HG03196 (cell line): ENCODE results near the gene PTGFRN.

ENCODE experiments used
- ATAC-seq: cut with Tn5 transposase; IDR thresholded peaks from one replicate; pipeline ENCODE4 v1.9.1; 2021; ENCODE audit not compliant: unreplicated experiment

The PTGFRN gene

DNA sequence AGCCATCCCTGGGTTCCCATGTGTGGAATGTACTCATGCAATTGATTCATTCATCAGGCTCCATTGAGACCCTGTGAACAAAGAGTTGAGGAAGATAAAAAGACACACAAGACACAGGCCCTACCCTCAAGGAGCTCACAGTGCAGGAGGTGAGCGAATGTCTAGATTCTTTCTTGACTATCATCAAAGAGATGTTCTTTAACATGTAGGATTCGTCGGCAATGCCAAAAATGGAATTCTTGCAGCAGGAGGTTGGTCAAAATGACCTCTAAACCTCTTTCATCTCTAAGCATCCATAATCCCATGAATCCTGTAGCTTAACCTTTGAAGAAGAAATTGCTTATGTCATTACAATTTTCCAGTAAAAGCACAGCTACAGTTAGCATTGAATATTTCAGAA lies 122.5 kb downstream of the PTGFRN start:
- no peak for ATAC-seq

- ATAC-seq: no peak
These were observed 123.2 kb downstream of the PTGFRN start for GRCh38 chr1:117032681-117033539.

DNA sequence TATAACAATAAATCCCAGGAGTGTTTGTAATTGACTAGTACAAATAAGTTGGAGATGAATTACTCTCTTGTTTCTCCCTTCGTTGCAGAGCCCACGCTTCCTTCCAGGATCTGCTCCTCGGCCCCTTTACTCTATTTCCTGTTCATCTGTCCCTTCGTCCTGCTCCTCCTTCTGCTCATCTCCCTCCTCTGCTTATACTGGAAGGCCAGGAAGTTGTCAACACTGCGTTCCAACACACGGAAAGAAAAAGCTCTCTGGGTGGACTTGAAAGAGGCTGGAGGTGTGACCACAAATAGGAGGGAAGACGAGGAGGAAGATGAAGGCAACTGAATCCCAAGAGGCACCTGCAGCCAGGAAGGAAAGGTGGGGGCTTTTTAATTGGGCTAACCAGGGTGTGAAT lies 124.1 kb downstream of the PTGFRN start:
- ATAC-seq: no peak

DNA sequence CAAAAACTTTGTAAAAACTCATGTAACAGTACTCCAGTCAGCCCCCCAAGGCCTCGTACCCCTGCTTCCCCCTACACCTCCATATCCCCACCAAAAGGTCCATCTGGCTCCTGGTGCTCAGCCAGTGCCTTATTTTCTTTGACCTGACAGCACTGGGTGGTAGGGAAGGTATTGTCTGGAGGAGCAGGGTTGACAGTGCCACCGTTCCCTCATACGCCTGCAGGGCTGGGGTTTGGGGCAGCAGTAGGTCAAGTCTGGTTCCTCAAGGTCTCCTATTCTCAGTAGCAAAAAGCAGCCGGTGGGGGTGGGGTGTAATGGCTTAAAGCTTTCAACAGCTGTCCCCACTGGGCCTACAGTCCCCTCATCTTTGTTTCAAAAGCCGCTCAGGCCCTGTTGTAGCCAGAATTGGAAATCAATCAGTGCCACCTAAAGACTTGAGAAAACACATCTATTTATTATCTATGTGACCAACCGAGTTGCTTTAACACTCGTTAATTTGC lies 125.1 kb downstream of the PTGFRN start:
- no peak for ATAC-seq

DNA sequence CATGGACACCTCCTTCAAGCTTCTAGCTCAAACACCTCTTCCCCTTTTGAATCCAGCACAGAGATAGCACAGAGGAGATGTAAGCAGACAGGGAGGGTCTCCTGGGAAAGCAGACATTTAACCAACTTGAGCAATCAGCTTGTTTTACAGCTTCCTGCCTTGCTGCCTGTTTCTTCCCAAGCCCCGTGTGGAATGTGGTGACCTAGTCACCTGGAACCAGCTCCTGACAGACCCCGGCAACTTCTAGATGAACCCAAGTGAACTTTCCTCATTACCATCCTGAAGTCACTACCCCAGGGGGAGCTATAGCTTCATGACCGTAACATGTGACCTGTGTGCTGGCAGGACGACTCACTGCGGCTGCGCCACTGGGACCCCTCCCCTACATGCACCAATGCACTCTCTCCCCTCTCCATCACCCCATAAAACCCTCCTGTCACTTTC lies 126.3 kb downstream of the PTGFRN start:
- ATAC-seq: no peak

GRCh38 chr1:117037802-117038201 lies 128.1 kb downstream of the PTGFRN start:
- ATAC-seq: no peak

DNA sequence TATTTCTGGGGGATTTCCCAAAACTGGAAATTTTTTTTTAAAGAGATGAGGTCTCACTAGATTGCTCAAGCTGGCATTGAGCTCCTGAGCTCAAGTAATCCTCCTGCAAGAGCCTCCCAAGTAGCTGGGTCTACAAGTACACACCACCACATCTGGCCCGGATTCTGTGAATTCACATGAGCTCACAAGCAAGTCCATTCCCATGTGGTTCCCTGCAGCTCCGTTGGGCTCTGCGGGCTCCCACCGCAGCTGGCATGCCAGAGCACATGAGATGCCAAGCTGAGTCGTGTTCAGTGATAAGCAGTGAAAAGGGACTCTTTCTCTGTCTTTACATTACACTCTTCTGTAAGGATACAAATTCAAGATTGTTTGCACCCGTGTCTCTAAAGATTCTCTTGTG lies 128.5 kb downstream of the PTGFRN start:
- ATAC-seq: no peak
